Thymus (tissue), 11 donors: Measurements from ENCODE around the gene KAZN. TPM values are rescaled to one million over a fixed set of nuclear protein-coding genes. Genes with fewer than 3 reads are reported as not detected.
A peak's percentile ranks its signal among the peaks of the same experiment; 100 is the strongest.

Experiments
- DNase-seq, 9 donors: peaks; one replicate each; pipeline ENCODE4 v3.0.0-alpha.2; 2013; ENCODE audit warnings: low spot score in 9 of 9, low read depth in 6 of 9, missing footprints in 1 of 9
- H3K27ac ChIP-seq, 2 donors: one replicate each; pipeline ENCODE4 v1.5.1; 2013; ENCODE audit warnings: control low read depth in 1 of 2, low read depth in 1 of 2, low read length in 1 of 2, mild to moderate bottlenecking in 1 of 2, moderate library complexity in 1 of 2
- H3K27me3 ChIP-seq, 2 donors: one replicate each; pipeline ENCODE4 v1.5.1; 2013; ENCODE audit warnings: low read length in 1 of 2; ENCODE audit not compliant: control insufficient read depth in 2 of 2, insufficient read depth in 1 of 2
- H3K36me3 ChIP-seq, 2 donors: one replicate each; pipeline ENCODE4 v1.5.1; 2013; ENCODE audit warnings: low read length in 1 of 2, mild to moderate bottlenecking in 1 of 2, moderate library complexity in 1 of 2; ENCODE audit not compliant: control insufficient read depth in 2 of 2, insufficient read depth in 2 of 2
- H3K4me1 ChIP-seq, 2 donors: one replicate each; pipeline ENCODE4 v1.5.1; 2013; ENCODE audit warnings: low read length in 2 of 2; ENCODE audit not compliant: control insufficient read depth in 2 of 2, insufficient read depth in 2 of 2
- H3K4me3 ChIP-seq, 2 donors: one replicate each; pipeline ENCODE4 v1.5.1; 2013; ENCODE audit warnings: low read length in 2 of 2, control low read depth in 1 of 2, mild to moderate bottlenecking in 1 of 2
- H3K9me3 ChIP-seq, 2 donors: one replicate each; pipeline ENCODE4 v1.5.1; 2013; ENCODE audit warnings: low read length in 1 of 2, mild to moderate bottlenecking in 1 of 2; ENCODE audit not compliant: control insufficient read depth in 2 of 2, insufficient read depth in 1 of 2
- WGBS: extraction: QIAGEN DNeasy Blood & Tissue Kit; methylation state at CpG from one replicate; pipeline ENCODE4 v1.1.7; 2013; 5-methylcytosine and 5-hydroxymethylcytosine counted together
- polyA plus RNA-seq: library from polyadenylated mRNA; stranded (reverse); fragments of 200-250 nt; gene quantifications from one replicate; pipeline ENCODE4 v1.2.3, GENCODE V29; 2013
- total RNA-seq: library from RNA; stranded (reverse); fragments of 120-200 nt; gene quantifications from one replicate; pipeline ENCODE4 v1.2.4, GENCODE V29; 2013
- donor health status: healthy.

KAZN gene
- total and polyA plus RNA-seq, 2 donors: 1.3 to 5.7 TPM

DNA sequence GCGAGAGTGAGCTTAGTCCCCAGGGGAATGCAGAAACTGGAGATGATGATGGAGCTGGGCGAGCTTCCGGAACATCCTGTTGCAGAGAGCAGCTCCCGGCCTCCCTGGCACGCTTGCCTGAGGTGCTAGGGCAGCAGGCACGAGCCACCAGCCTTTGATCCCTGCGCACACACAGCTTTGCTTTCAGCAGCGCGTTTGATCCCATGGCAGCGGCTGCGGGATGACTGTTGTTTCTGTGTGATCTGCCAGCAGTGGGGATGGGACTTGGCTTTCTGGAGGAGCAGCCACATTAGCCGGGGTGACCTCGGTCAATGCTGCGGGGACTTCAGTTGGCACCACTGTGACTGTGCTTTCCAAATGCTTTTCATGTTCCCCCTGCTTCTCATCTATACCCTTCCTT is 193.2 kb downstream of the KAZN start:
- Histone ChIP-seq H3K27me3 (no peaks in the 10 kb centered on the region), H3K4me3 (no peak overlapping the region), H3K4me1 (peaks cover 0 to 18% of the 10 kb centered on the region in 2 donors), H3K36me3 (no peaks in the 10 kb centered on the region), H3K9me3 (no peaks in the 10 kb centered on the region), H3K27ac (no peak overlapping the region)
- 97% methylated on average over 14 of the region's 14 CpGs for WGBS
- no peak for DNase-seq

DNA sequence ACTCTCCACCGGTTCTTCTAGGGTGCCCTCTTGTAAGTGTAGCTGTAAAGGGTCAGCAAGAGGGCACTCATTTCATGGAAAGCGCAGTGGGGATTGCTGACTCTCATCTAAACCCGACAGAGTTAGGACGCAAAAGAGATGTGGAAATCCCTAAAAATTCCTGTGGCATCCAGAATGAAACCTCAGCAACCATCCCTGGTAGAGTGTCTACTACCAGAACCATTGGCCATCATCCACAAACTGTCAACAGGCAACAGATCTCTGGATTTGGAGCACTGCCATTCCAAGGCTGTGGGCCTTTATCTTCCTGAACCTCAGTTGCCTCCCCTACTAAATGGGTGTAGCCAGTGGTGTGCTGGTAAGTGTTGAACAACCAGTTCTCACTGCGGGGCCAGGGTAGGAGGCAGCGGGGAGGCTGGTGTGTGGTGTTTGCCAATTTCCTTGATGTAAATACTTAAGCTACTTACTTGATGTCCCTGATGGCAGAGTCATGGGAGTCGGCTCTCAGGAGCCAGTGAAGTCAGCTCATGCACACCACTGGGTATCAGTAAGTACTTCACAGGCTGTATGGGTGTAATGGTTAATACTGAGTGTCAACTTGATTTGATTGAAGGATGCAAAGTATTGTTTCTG is 195.8 kb downstream of the KAZN start:
- WGBS: 95% methylated on average over 7 of the region's 7 CpGs
- DNase-seq: no peak

DNA sequence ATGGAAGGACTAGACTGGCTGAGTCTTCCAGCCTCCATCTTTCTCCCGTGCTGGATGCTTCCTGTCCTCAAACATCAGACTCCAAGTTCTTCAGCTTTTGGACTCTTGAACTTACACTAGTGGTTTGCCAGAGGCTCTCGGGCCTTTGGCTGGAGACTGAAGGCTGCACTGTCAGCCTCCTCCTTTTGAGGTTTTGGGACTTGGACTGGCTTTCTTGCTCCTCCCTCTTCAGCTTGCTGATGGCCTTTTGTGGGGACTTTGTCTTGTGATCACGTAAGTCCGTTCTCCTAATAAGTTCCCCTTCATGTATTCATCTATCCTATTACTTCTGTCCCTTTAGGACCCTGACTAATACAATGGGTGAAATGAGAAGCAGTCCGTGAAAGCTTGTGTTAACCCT is 196.4 kb downstream of the KAZN start:
- Histone ChIP-seq H3K36me3 (no peaks in the 10 kb centered on the region), H3K9me3 (no peaks in the 10 kb centered on the region), H3K4me1 (peaks cover 0 to 18% of the 10 kb centered on the region in 2 donors), H3K4me3 (no peak overlapping the region), H3K27me3 (no peaks in the 10 kb centered on the region), H3K27ac (no peak overlapping the region)
- WGBS: 96% methylated on average over 5 of the region's 5 CpGs
- DNase-seq: no peak

More for the DNA sequence above, 195.8 kb downstream of the KAZN start:
- Histone ChIP-seq H3K4me1 (peaks cover 0 to 18% of the 10 kb centered on the region in 2 donors), H3K27ac (no peak overlapping the region), H3K4me3 (no peak overlapping the region), H3K36me3 (no peaks in the 10 kb centered on the region), H3K27me3 (no peaks in the 10 kb centered on the region), H3K9me3 (no peaks in the 10 kb centered on the region)

DNA sequence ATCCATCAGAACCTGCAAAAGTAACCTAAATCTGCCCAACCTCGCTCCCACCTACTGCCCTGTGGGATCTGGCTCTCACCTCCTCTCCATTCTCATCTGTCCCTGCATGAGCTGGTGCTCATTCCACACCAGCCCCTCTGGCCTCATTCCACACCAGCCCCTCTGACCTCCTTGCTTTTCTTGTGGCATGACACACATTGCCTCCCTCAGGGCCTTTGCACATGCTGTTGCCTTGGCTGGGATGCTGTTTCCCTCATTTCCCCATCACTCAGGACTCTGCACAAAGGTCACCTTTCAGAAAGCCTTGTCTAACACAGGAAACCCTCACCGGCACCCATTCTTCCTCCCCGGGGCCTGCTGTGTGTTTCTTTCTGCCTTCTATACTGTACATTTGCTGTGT is 197.1 kb downstream of the KAZN start:
- 89% methylated on average over 3 of the region's 3 CpGs for WGBS
- no peak for DNase-seq
- Histone ChIP-seq H3K4me3 (no peak overlapping the region), H3K9me3 (no peaks in the 10 kb centered on the region), H3K36me3 (no peaks in the 10 kb centered on the region), H3K4me1 (peaks cover 0 to 18% of the 10 kb centered on the region in 2 donors), H3K27me3 (no peaks in the 10 kb centered on the region), H3K27ac (no peak overlapping the region)

DNA sequence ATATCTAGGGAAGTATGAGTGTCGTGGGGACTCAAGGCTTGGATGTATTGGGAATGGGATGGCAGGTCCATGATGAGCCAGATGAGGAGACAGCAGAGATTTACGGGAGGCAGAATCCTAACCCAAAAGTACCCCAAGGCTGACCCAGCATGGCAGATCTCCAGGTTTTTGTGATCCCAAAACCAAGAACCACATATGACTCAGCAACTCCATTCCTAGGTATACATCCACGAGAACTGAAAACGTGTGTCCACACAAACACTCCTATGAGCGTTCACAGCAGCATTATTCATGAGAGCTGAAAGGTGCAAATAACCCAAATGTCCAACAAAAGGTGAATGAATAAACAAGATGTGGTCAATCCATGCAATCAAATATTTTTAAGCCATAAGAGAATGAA is 201.5 kb downstream of the KAZN start:
- WGBS: 96% methylated on average over 5 of the region's 5 CpGs
- no peak for DNase-seq
- Histone ChIP-seq H3K36me3 (no peaks in the 10 kb centered on the region), H3K27ac (no peak overlapping the region), H3K9me3 (no peaks in the 10 kb centered on the region), H3K27me3 (no peaks in the 10 kb centered on the region), H3K4me3 (no peak overlapping the region), H3K4me1 (no peaks in the 10 kb centered on the region)

DNA sequence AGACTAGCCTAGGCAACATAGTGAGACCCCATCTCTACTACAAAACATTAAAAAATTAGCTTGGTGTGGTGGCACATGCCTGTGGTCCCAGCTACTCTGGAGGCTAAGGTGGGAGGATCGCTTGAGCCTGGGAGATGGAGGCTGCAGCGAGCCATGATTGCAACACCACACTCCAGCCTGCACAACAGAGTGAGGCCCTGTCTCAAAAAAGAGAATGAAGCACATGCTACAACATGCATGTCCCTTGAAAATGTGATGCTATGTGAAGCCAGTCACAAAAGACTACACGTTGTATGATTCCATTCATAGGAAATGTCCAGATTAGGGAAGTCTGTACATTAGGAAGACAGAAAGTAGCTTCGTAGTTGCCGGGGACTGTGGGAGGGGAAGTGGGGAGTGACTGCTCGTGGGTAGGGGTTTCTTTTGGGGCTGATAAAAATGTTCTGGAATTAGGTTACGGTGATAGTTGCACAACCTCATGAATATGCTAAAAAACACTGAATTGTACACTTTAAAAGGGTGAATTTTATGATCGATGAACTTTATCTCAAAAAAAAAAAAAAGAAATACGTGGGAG is 202.1 kb downstream of the KAZN start:
- Histone ChIP-seq H3K4me3 (no peak overlapping the region), H3K36me3 (no peaks in the 10 kb centered on the region), H3K27me3 (no peaks in the 10 kb centered on the region), H3K9me3 (no peaks in the 10 kb centered on the region), H3K4me1 (no peaks in the 10 kb centered on the region), H3K27ac (no peak overlapping the region)
- DNase-seq: no peak
- 87% methylated on average over 9 of the region's 9 CpGs for WGBS

DNA sequence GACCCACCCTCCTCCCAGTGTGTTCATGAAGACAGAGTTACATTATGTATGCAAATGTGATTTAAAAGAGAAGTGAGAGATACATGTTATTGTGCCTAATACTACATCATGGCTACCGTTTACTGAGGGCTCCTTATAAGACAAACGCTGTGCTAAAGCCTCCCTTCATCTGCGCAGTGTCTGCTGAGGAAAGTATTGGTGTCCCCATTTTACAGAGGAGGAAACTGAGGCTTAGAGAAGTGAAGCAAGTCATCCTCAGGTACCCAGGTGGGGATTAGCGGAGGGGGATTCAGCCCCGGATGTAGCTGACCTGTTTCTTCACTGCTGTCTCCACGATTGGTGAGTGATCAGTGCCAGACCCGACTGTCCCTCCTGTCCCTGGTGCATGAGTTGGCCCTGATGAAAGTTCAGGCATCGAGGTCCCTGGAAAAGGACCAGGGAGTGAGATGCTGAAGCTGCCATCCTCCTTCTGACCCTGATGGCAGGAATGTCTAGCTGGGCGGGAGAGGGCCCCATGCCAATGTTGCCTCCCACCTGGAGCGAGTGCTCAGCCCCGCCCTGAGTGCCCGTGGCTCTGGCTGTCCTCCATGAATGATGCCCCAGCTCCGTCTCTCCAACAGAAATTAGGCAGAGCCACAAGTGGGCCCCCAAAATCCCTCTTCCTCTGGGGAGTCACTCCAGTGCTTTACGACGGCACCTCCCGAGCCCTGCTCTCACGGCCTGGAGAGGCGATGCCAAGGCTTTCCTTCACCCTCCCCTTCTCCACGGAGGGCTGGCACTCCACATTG is 204.7 kb downstream of the KAZN start:
- no peaks in the 10 kb centered on the region for H3K36me3 ChIP-seq
- peaks cover 0 to 21% of the 10 kb centered on the region in 2 donors for H3K9me3 ChIP-seq
- no peak overlapping the region for H3K27ac ChIP-seq
- 96% methylated on average over 19 of the region's 19 CpGs for WGBS
- H3K4me1 ChIP-seq: no peaks in the 10 kb centered on the region
- no peak for DNase-seq
- H3K4me3 ChIP-seq: no peak overlapping the region
- H3K27me3 ChIP-seq: no peaks in the 10 kb centered on the region

DNA sequence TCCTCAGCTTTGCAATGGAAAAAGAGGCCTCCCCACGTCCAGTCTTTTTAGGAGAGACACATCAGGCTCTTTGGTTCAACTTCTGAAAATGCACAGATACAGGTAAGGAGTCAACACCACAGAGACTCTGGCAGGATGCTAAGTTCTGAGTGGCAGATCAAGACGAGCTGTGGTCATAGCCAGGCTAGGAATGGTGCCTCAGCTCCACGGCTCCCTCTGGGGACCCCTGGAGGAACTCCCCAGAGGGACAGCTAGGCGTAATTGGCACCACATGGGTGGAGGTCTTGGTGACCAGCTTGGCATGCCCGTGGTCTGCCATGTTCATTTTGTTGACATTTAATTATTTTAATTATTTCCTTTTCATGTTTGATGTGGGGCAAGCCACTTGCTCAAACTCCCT is 206.1 kb downstream of the KAZN start:
- Histone ChIP-seq H3K27me3 (no peaks in the 10 kb centered on the region), H3K4me3 (no peak overlapping the region), H3K4me1 (peaks cover 0 to 4% of the 10 kb centered on the region in 2 donors), H3K9me3 (peaks cover under 1 to 28% of the 10 kb centered on the region in 2 donors), H3K36me3 (no peaks in the 10 kb centered on the region), H3K27ac (no peak overlapping the region)
- DNase-seq: peak in 1 of 9 donors; percentile 25
- 68% methylated on average over 5 of the region's 5 CpGs for WGBS

DNA sequence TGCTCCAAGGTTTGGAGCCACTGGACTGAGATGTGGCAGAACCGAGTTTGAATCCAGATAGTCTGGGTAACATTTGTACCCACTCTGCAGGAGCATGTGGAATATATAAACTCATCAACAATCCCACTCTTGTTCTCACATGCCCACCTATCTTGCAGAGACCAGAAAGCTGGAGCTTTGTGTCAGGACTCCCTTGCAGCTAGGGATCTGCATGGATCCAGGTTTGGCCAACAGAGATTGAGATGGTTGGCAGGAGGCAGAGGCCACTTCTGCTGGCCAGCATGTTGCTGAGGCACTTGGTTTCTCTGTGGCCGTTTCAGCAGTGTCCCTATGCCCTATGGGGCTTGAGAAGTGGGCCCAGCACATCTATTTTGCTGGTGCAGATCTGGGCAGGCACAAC is 208.3 kb downstream of the KAZN start:
- 94% methylated on average over 2 of the region's 2 CpGs for WGBS
- Histone ChIP-seq H3K27ac (no peak overlapping the region), H3K9me3 (peaks cover 1 to 28% of the 10 kb centered on the region in 2 donors), H3K4me1 (peaks cover 0 to 7% of the 10 kb centered on the region in 2 donors), H3K4me3 (no peak overlapping the region), H3K36me3 (no peaks in the 10 kb centered on the region), H3K27me3 (no peaks in the 10 kb centered on the region)
- DNase-seq: no peak
